HepG2 (cell line): ENCODE measurements around the gene KLF11. TPM values are rescaled to one million over a fixed set of nuclear protein-coding genes. Genes with fewer than 3 reads are reported as not detected.

ENCODE experiments used
- ATAC-seq: fragments of 200-7000 bp; cut with Tn5 transposase; 3 replicates; pipeline ENCODE4 v1.9.1; 2020; ENCODE audit warnings: mild to moderate bottlenecking, moderate library complexity
- BruUV-seq: library from RNA; stranded (reverse); fragments of 400-500 nt; replicated peaks from 2 replicates; lab custom pipeline; 2021; lab: Mats Ljungman, UMichigan
- CTCF ChIA-PET: fragments of 300-600 bp; formaldehyde crosslinking; extraction: SDS; loops from one replicate; lab custom pipeline; 2021; ENCODE audit warnings: low total read pairs, inconsistent platforms, low intra/inter-chr PET ratio; lab: Yijun Ruan, JAX
- POLR2A ChIA-PET: fragments of 350-600 bp; sonication (Branson Sonifier 250); formaldehyde crosslinking; loops from one replicate; lab custom pipeline; 2020; ENCODE audit warnings: antibody characterized with exemption, inconsistent platforms; lab: Yijun Ruan, JAX
- DNase-seq: peaks from one replicate; pipeline ENCODE4 v3.0.0-alpha.2; 2015; ENCODE audit warnings: low spot score
- FAIRE-seq: peaks from 3 replicates; lab custom pipeline; 2011; peaks lifted over from hg19 to GRCh38; lab: Jason Lieb, UNC
- H2AFZ ChIP-seq: one replicate; pipeline ENCODE4 v1.6.1; 2011; ENCODE audit warnings: low read length, inconsistent platforms
- H3K27ac ChIP-seq: fragments of 300-600 bp; 3 replicates; pipeline ENCODE4 v1.8.0; 2011; ENCODE audit warnings: mixed run types, mild to moderate bottlenecking, mixed read lengths, low read length, inconsistent platforms; ENCODE audit not compliant: insufficient read depth; ENCODE audit errors: extremely low read length
- H3K27me3 ChIP-seq, 2 experiments: fragments of 200-600 bp in 1 of 2; 2 replicates in 1 of 2; 3 replicates in 1 of 2; pipeline versions ENCODE4 v1.6.0 to v1.8.0; 2011; ENCODE audit warnings: low read length in 2 of 2, mild to moderate bottlenecking in 2 of 2, moderate library complexity in 2 of 2, inconsistent platforms in 1 of 2; ENCODE audit not compliant: insufficient read depth in 2 of 2, control insufficient read depth in 1 of 2
- H3K36me3 ChIP-seq, 2 experiments: fragments of 200-600 bp in 1 of 2; replicated peaks in 1 of 2; 2 replicates in 1 of 2; 3 replicates in 1 of 2; pipeline versions ENCODE4 v1.5.1 to v1.8.0; 2011; ENCODE audit warnings: low read length in 2 of 2, inconsistent platforms in 1 of 2; ENCODE audit not compliant: insufficient read depth in 2 of 2, control insufficient read depth in 1 of 2
- H3K4me1 ChIP-seq: 2 replicates; pipeline ENCODE4 v1.5.1; 2012; ENCODE audit warnings: low read length, inconsistent platforms; ENCODE audit not compliant: insufficient read depth
- H3K4me2 ChIP-seq: 2 replicates; pipeline ENCODE4 v1.6.0; 2011; ENCODE audit warnings: low read depth, low read length, inconsistent platforms
- H3K4me3 ChIP-seq, 3 experiments: fragments of 200-600 bp in 1 of 3; sonication (generic), shearing (Covaris generic) in 1 of 3; replicated peaks in 1 of 3; 2 replicates each; pipeline ENCODE4 v1.5.1; 2011 to 2016; ENCODE audit warnings: low read length in 3 of 3, inconsistent platforms in 2 of 3, low read depth in 2 of 3, mild to moderate bottlenecking in 2 of 3, control low read depth in 1 of 3, mixed read lengths in 1 of 3; ENCODE audit not compliant: insufficient read depth in 1 of 3
- H3K79me2 ChIP-seq: one replicate; pipeline ENCODE4 v1.6.1; 2011; ENCODE audit warnings: low read length, inconsistent platforms; ENCODE audit not compliant: insufficient read depth
- H3K9ac ChIP-seq: 2 replicates; pipeline ENCODE4 v1.6.0; 2011; ENCODE audit warnings: mild to moderate bottlenecking, low read depth, low read length, inconsistent platforms; ENCODE audit not compliant: insufficient read depth
- H3K9me3 ChIP-seq: 2 replicates; pipeline ENCODE4 v1.5.1; 2012; ENCODE audit warnings: mild to moderate bottlenecking, low read length
- H4K20me1 ChIP-seq: 2 replicates; pipeline ENCODE4 v1.6.0; 2011; ENCODE audit warnings: inconsistent platforms, mild to moderate bottlenecking, low read length, moderate library complexity; ENCODE audit not compliant: insufficient read depth
- ATF7 ChIP-seq, 2 experiments: fragments of 450-650 bp in 1 of 2; sonication (generic) in 1 of 2; formaldehyde crosslinking in 1 of 2; IDR thresholded peaks; 2 replicates each; pipeline versions ENCODE4 v1.4.0 to v1.6.1; 2016 to 2020; ENCODE audit warnings: antibody characterized with exemption in 1 of 2, mild to moderate bottlenecking in 1 of 2, missing genetic modification reagents in 1 of 2
- EHMT2 ChIP-seq: fragments of 200-600 bp; sonication (generic); IDR thresholded peaks from 2 replicates; pipeline ENCODE4 v1.7.0; 2017; ENCODE audit warnings: antibody characterized with exemption, low read depth, low read length, borderline replicate concordance
- EZH2 ChIP-seq: conservative IDR thresholded peaks from 2 replicates; pipeline ENCODE4 v1.6.1; 2012; ENCODE audit warnings: mild to moderate bottlenecking, low read depth, low read length, moderate library complexity
- MIXL1 ChIP-seq: IDR thresholded peaks from 2 replicates; pipeline ENCODE4 v1.6.1; 2016
- PCBP1 ChIP-seq: fragments of 200-400 bp; formaldehyde crosslinking; IDR thresholded peaks from 2 replicates; pipeline ENCODE4 v1.6.1; 2017; ENCODE audit warnings: mild to moderate bottlenecking, low read depth, low read length, borderline replicate concordance
- REL ChIP-seq: sonication (generic); formaldehyde crosslinking; conservative IDR thresholded peaks from 2 replicates; pipeline ENCODE4 v1.8.0; 2022; ENCODE audit warnings: mild to moderate bottlenecking, missing genetic modification reagents, moderate library complexity
- RNF219 ChIP-seq: sonication (generic); formaldehyde crosslinking; IDR thresholded peaks from 2 replicates; pipeline ENCODE4 v1.5.0; 2020; ENCODE audit warnings: mild to moderate bottlenecking, missing genetic modification reagents
- SMARCE1 ChIP-seq: fragments of 450-650 bp; IDR thresholded peaks from 2 replicates; pipeline ENCODE4 v1.6.1; 2017; ENCODE audit warnings: borderline replicate concordance
- ZBTB14 ChIP-seq: sonication (generic); formaldehyde crosslinking; IDR thresholded peaks from 2 replicates; pipeline ENCODE4 v1.4.0; 2020; ENCODE audit warnings: missing genetic modification reagents
- ZC3H4 ChIP-seq: sonication (generic); formaldehyde crosslinking; IDR thresholded peaks from 2 replicates; pipeline ENCODE4 v1.4.0; 2020; ENCODE audit warnings: missing genetic modification reagents, borderline replicate concordance
- ZFY ChIP-seq: sonication (generic); formaldehyde crosslinking; IDR thresholded peaks from 2 replicates; pipeline ENCODE4 v1.4.0; 2020; ENCODE audit warnings: missing genetic modification reagents
- ZNF230 ChIP-seq: sonication (generic); formaldehyde crosslinking; IDR thresholded peaks from 2 replicates; pipeline ENCODE4 v1.4.0; 2020; ENCODE audit warnings: mild to moderate bottlenecking, missing genetic modification reagents
- ZNF263 ChIP-seq: sonication (generic); formaldehyde crosslinking; IDR thresholded peaks from 2 replicates; pipeline ENCODE4 v1.4.0; 2020; ENCODE audit warnings: missing genetic modification reagents
- ZNF430 ChIP-seq: sonication (generic); formaldehyde crosslinking; IDR thresholded peaks from 2 replicates; pipeline ENCODE4 v1.9.0; 2021; ENCODE audit warnings: mild to moderate bottlenecking, missing genetic modification reagents
- ZNF670 ChIP-seq: sonication (generic); formaldehyde crosslinking; IDR thresholded peaks from 2 replicates; pipeline ENCODE4 v1.8.0; 2022; ENCODE audit warnings: mild to moderate bottlenecking, missing genetic modification reagents, borderline replicate concordance
- ZNF674 ChIP-seq: sonication (generic); formaldehyde crosslinking; IDR thresholded peaks from 2 replicates; pipeline ENCODE4 v1.5.0; 2020; ENCODE audit warnings: low read depth, mild to moderate bottlenecking, missing genetic modification reagents
- WGBS: methylation state at CpG from one replicate; pipeline ENCODE4 v1.1.6; 2017; ENCODE audit warnings: low lambda C conversion rate; 5-methylcytosine and 5-hydroxymethylcytosine counted together
- in situ Hi-C: cut with HindIII; loops from 2 replicates; pipeline ENCODE4 v1.10.0; 2017; ENCODE audit warnings: low pct_unique_long_range_greater_than_20kb; ENCODE audit not compliant: extremely low pct_ligation_motif_present
- intact Hi-C: fragments of 100-400 bp; cut with micrococcal nuclease; formaldehyde crosslinking; loops from one replicate; pipeline ENCODE4 v1.10.0; 2022; ENCODE audit not compliant: unreplicated experiment
- polyA plus RNA-seq, 8 experiments: library from polyadenylated mRNA; depleted of rRNA in 3 of 8; stranded (reverse) in 7 of 8; unstranded in 1 of 8; fragments of >200 nt; fragmentation: Illumina TruSeq in 4 of 8; extraction: Trizol in 4 of 8; gene quantifications; 2 replicates each; pipeline versions ENCODE4 v1.2.1 to v1.2.3, GENCODE V29; 2011 to 2016; ENCODE audit warnings: low read depth in 4 of 8, missing spikeins in 1 of 8, mixed read lengths in 1 of 8; ENCODE audit not compliant: insufficient read depth in 1 of 8
- total RNA-seq, 5 experiments: library from RNA; depleted of rRNA; stranded (reverse); fragments of >200 nt; fragmentation: Illumina TruSeq; extraction: Trizol; gene quantifications; 2 replicates each; pipeline ENCODE4 v1.2.3, GENCODE V29; 2016; ENCODE audit warnings: low read depth in 1 of 5

KLF11 gene
- total and polyA plus RNA-seq, 2 of the 13 experiments (the other 11 are each of a cell fraction or from before 2014, with no cell fraction given), result 2.5 to 11.8 TPM

- DNase-seq, result no peak
- H3K4me2 ChIP-seq, result no peak overlapping the region
- no peaks in the 10 kb centered on the region for H3K79me2 ChIP-seq
- H3K4me1 ChIP-seq, result no peaks in the 10 kb centered on the region
- CTCF ChIA-PET, result no interaction called here
- POLR2A ChIA-PET, result no interaction called here
- no TSS peak for BruUV-seq
- 93% methylated on average over 1 of the region's 1 CpG for WGBS
- no peak overlapping the region for H3K4me3 ChIP-seq
- in situ Hi-C loops, result no loop called here
- no peak for FAIRE-seq
- no peaks in the 10 kb centered on the region for H4K20me1 ChIP-seq
- TF ChIP-seq ZFY (CRISPR knock-in tag), result no peak
- TF ChIP-seq ZBTB14 (CRISPR knock-in tag), result no peak
- TF ChIP-seq ZNF670 (CRISPR knock-in tag), result no peak
- TF ChIP-seq SMARCE1, result no peak
- TF ChIP-seq ZNF263 (CRISPR knock-in tag), result no peak
- no peak for TF ChIP-seq RNF219 (CRISPR knock-in tag)
- no peak for TF ChIP-seq ZNF674 (CRISPR knock-in tag)
- TF ChIP-seq ZNF230 (CRISPR knock-in tag), result no peak
- TF ChIP-seq ATF7 (IDR thresholded peaks at IDR 0.05), result no peak
- no peak for TF ChIP-seq ATF7 (CRISPR knock-in tag; IDR thresholded peaks at IDR 0.05)
- TF ChIP-seq PCBP1, result no peak
- no peak for TF ChIP-seq REL
- TF ChIP-seq EHMT2, result no peak
- no peak for TF ChIP-seq EZH2
- TF ChIP-seq MIXL1, result no peak
- no peak for TF ChIP-seq ZC3H4 (CRISPR knock-in tag)
- TF ChIP-seq ZNF430 (CRISPR knock-in tag), result no peak
- H3K9me3 ChIP-seq, result no peaks in the 10 kb centered on the region
- H3K9ac ChIP-seq, result no peak overlapping the region
- intact Hi-C loops, result no loop called here
- no peak for ATAC-seq
- H3K27me3 ChIP-seq, result no peaks in the 10 kb centered on the region
- no peak overlapping the region for H3K27ac ChIP-seq
- H2AFZ ChIP-seq, result no peak overlapping the region
- H3K36me3 ChIP-seq, result peaks cover 15 to 55% of the 10 kb centered on the region in 2 experiments; a peak in 4 of 5 replicates
These were observed 43.7 kb upstream of the KLF11 start for GRCh38 chr2:9999693-10000092.
